ENCODE measurements around the gene DAAM1.

DNA sequence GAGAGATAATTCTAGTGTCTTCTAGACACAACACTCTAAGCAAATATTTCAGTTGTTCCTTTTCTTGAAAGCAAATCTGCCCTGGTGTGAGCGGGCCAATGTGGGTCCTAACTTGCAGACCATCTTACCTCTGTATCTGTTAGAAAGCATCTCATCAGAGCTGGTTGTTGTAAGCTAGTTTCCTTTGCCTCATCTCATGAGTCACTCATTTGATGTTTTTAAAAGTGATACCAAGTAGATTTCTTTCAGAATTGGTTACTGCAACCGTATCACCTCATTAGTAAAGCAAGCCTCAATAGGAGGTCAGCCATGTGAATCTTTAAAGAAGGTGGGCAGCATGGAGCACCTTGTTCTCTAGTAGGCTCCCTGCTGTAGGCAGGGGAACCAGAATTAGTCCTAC lies 78.6 kb downstream of the DAAM1 start:
- TF ChIP-seq, protein P1, sequence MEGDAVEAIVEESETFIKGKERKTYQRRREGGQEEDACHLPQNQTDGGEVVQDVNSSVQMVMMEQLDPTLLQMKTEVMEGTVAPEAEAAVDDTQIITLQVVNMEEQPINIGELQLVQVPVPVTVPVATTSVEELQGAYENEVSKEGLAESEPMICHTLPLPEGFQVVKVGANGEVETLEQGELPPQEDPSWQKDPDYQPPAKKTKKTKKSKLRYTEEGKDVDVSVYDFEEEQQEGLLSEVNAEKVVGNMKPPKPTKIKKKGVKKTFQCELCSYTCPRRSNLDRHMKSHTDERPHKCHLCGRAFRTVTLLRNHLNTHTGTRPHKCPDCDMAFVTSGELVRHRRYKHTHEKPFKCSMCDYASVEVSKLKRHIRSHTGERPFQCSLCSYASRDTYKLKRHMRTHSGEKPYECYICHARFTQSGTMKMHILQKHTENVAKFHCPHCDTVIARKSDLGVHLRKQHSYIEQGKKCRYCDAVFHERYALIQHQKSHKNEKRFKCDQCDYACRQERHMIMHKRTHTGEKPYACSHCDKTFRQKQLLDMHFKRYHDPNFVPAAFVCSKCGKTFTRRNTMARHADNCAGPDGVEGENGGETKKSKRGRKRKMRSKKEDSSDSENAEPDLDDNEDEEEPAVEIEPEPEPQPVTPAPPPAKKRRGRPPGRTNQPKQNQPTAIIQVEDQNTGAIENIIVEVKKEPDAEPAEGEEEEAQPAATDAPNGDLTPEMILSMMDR (optimal IDR thresholded peaks at IDR 0.05 in 1 of 3, IDR thresholded peaks at IDR 0.05 in 1 of 3, conservative IDR thresholded peaks at IDR 0.05 in 1 of 3; ENCODE audit: extremely low read depth in 1 of 3, insufficient read depth in 2 of 3, low read length in 3 of 3) = no peak
- no peak for TF ChIP-seq EZH2 (IDR thresholded peaks at IDR 0.05; ENCODE audit: low read length)
